HG03045 (cell line): ENCODE measurements around the gene ANKRD52.

Experiments
- ATAC-seq: cut with Tn5 transposase; IDR thresholded peaks from one replicate; pipeline ENCODE4 v1.9.1; 2021; ENCODE audit warnings: mild to moderate bottlenecking, moderate library complexity; ENCODE audit not compliant: unreplicated experiment

ANKRD52 gene

DNA sequence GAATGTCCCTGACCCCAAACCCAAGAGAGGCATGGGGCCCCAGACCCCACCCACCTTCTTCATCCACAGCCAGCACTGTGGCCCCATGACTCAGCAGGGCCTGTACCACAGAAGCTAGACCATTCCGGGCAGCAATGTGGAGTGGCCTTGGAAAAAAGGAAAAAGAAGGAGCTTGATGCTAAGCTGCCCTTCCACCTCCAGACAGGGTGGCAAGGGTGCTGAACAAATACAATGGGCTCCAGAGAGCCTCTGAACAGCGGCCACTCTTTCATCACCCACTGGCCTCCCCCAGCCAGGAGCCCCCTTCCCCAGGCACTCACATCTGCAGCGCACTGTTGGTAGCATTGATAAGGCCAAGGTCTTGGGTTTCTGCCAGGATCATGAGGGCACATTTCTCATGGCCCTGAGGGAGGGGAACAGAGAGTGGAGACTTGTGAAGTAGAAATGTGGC, 14.4 kb downstream of the ANKRD52 start:
- no peak for ATAC-seq

DNA sequence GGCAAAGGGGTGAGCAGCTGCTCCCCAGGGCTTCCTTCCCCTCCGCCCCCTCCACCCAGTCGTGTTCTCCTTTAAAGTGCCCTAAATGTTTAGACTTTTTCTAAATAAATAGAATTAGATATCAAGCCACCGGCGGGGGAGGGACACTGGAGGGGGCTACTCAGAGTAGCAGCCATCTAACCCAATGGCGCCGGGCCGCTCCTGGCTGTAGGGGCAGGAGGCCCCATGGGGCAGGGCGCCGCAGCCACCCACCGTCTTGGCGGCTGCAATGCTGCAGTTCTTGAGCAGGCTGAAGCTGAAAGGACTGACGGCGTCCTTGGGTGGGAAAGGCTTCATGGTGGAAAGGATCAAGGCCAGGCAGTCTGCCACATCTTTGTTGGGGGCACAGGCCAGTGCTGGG, 15.2 kb downstream of the ANKRD52 start:
- no peak for ATAC-seq

GRCh38 chr12:56241424-56242303, 16.5 kb downstream of the ANKRD52 start:
- ATAC-seq = no peak

GRCh38 chr12:56237552-56237951, 20.6 kb downstream of the ANKRD52 start:
- ATAC-seq = no peak

GRCh38 chr12:56236985-56237384, 21.2 kb downstream of the ANKRD52 start:
- ATAC-seq = no peak

- no peak for ATAC-seq
These were observed 22.1 kb downstream of the ANKRD52 start for GRCh38 chr12:56236091-56236490.

DNA sequence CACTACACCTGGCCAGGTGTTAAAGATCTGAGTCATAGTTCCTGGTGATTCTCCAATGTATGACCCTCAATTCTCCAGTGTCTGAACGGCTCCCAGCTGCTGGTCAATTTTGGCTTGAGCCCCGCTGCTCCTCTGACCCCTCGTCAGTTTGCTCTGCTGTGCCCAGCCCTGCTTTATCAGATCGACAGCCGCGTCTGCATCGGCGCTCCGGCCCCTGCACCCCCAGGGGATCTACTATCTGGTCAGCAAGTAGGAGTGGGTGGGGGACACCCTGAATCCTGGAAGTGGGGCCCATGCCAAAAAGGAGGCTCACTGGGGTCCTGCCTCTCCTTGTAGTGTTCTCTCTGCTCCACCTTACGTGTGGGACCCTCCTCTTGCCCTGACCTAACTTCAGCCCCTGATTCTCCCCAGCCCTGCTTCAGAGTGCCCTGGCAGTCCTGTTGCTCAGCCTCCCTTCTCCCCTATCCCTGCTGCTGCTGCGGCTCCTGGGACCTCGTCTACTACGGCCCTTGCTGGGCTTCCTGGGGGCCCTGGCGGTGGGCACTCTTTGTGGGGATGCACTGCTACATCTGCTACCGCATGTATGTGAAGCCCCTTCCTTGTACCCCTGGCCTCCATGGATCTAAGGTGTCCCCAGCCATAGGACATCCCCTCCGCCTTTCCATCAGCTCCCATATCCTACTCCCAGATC, 23.3 kb downstream of the ANKRD52 start:
- no peak for ATAC-seq

DNA sequence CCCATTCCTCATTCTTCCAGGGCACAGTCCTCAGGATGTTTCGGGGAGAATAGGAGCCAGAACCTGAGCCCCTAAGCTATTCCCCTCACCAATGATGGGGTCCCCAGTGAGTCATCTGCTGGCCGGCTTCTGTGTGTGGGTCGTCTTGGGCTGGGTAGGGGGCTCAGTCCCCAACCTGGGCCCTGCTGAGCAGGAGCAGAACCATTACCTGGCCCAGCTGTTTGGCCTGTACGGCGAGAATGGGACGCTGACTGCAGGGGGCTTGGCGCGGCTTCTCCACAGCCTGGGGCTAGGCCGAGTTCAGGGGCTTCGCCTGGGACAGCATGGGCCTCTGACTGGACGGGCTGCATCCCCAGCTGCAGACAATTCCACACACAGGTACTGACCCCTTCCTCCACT, 27.0 kb downstream of the ANKRD52 start:
- ATAC-seq = no peak

DNA sequence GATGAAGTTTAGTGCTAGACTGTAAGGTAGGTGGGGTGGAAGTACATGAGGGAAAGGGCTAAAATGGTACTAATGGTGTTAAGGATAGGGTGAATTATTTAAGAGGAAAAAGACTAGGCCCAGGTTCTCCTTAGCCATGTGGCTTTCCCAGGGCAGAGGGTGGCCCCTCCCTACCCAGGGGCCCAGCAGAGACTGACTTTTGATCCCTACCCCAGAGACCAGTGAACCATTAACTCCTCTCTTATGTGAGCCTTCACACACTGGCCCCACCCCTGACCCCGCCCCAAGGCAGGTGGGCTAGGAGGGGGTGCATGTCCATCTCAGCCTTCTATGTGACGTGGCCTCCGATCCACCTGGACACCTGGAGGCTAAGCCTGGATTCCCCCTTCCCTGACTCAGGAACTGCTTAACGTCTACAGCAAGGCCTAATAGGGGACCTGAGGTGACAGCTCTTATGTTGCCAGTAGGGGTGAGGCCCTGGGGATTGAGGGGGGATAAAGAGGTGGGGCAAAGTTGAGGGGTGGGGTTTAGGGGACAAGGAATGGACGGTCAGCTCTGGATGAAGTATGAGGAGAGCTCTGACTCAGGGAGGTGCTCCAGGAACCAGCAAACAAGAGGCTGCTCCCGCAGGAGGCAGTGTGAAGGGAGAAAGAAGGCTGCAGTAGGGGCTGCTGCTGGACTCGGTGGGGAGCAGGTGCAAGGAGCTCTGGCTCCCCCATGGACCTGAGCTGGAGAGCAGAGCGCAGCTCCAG, 27.6 kb downstream of the ANKRD52 start:
- no peak for ATAC-seq

DNA sequence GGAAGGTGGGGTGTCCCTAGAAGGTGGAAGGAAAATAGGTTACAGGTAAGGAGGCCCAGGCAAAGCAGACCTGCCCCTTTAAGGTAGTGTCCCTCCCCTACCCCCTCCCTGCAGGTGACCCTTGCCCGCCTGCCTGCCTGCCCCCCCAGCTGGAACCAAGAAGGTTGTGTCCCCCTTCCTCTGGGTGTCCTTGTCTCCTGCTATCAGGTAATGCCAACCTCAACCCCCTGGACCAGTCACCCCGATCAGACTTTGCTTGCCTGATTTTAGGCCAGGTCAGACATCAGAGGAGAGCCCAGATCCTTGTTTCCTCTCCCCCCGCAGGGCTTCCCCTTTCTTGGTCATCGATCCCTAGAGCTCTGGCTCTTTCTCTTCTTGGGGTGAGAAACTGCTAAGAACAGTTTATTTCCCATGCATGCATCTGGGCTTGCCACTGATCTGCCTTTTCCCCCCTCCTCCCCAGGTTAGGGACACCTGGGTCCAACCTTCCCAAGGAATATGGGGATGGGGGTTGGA, 28.2 kb downstream of the ANKRD52 start, which contains the start of gene SLC39A5:
Gene SLC39A5, plus strand, starts transcription at position 136 of the 516 bp plus-strand sequence. CDS start 1,224 bp downstream, outside the sequence.
- ATAC-seq = no peak

GRCh38 chr12:56229082-56229481, 29.1 kb downstream of the ANKRD52 start:
- no peak for ATAC-seq

- no peak for ATAC-seq
These were observed 33.2 kb downstream of the ANKRD52 start for GRCh38 chr12:56224954-56225353.

DNA sequence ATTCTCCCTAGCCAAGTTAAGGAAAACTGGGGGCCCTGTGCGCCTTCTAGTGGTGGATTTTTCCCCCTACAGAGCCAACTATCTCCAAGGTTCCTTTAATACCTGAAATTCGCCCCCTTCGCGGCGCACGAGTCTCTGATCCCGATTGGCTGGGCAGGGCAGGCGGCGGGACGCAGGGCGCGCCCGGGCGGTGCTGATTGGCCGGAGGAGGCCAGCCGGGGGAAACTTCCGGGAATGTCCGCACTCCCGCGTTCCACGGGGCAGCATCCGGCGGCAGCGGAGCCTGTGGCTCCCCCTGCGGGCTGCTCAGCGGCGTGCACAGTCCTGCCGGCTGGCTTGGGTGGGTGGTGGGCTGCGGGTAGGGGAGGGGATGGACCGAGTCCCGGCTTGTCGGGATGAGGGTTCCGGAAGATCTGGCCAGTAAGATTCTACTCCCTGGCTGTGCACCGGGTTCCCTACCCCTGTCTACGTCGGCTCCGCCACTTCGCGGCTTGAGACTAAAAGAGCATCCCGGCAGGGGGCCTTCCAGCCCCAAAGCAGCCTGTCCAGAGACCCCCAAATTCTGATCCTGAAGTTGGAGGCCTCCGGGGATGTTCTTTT, 34.0 kb downstream of the ANKRD52 start, which contains the start of gene NABP2:
Gene NABP2, plus strand, starts transcription at position 241 of the 600 bp plus-strand sequence. CDS start 515 bp downstream, outside the sequence.
- peak; percentile 70 for ATAC-seq

- no peak for ATAC-seq
These were observed 34.5 kb downstream of the ANKRD52 start for GRCh38 chr12:56223571-56224101.

DNA sequence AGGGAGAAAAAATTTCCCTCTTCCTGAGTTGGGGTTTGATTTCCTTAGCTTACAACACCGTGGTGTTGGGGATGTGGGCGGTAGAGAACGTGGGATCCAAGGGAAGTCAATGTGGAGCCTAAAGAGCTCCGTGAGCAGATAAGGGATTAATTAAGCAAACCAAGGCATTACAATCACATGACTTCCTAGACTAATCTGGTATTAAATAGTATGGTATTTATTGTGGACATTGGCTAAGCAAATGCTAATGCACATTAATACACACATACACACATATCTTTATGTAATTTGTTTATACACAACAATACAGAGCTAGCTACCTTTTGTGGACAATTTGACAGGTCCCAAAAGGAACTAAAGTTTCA, 35.7 kb downstream of the ANKRD52 start:
- no peak for ATAC-seq

- ATAC-seq = peak; percentile 74
These were observed 36.2 kb downstream of the ANKRD52 start, which contains the start of gene RNF41 for GRCh38 chr12:56221757-56222530. RNF41 (minus strand) TSS chr12:56221922; CDS start chr12:56214047, 7,875 bp downstream.

DNA sequence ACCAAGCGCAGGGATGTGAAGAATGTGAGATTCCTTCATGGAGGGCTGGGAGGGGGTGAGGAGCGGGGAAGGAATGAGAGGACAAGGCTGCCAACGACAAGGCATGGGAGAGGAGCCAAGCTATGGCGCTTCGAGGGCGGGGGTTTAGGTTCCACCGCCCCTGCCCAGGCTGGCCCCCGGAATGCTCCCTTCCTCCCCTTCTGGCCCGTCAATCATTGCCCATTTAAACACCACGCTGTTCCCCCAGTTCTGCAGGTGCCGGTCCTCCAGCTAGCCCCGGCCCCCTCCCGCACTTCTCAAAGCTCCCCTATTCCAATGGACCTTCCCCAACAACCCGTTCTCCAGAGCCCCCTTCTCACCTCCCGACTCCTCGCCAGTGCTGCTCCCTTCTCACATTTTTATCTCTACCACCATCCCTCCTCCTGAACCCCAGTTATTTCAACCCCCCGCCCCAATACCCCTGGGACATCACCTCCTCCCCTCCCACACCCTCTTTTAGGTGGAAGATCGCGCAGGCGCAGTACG, 36.9 kb downstream of the ANKRD52 start:
- peak; percentile 32 for ATAC-seq

- ATAC-seq = no peak
These were observed 37.5 kb downstream of the ANKRD52 start for GRCh38 chr12:56220611-56221231.

- ATAC-seq = no peak
These were observed 38.3 kb downstream of the ANKRD52 start for GRCh38 chr12:56219840-56220239.
